Measurements from ENCODE around the gene ENOPH1. TPM values are rescaled to one million over a fixed set of nuclear protein-coding genes. Genes with fewer than 3 reads are reported as not detected.

Gene ENOPH1
- total and polyA plus RNA-seq, 9 of the 15 experiments (the other 6 are each of a cell fraction or from before 2014, with no cell fraction given): 29.8 to 71.4 (median 48.9) TPM

- TF ChIP-seq ZBTB40 (IDR thresholded peaks at IDR 0.05) (no peak), ZBTB40 (CRISPR knock-in tag; IDR thresholded peaks at IDR 0.05) (no peak), PML (IDR thresholded peaks at IDR 0.05; ENCODE audit: low read length) (peak; percentile 6; the same call in 1 of the 2 replicates), MCM7 (IDR thresholded peaks at IDR 0.05) (no peak), ZNF699 (CRISPR knock-in tag; IDR thresholded peaks at IDR 0.05; ENCODE audit: insufficient replicate concordance) (no peak), ZNF436 (CRISPR knock-in tag; IDR thresholded peaks at IDR 0.05) (no peak), RBM34 (IDR thresholded peaks at IDR 0.05; ENCODE audit: borderline replicate concordance, insufficient read depth, low read length) (no peak), ZNF184 (CRISPR knock-in tag; IDR thresholded peaks at IDR 0.05) (no peak), HMG20B (CRISPR knock-in tag; IDR thresholded peaks at IDR 0.05) (no peak), KLF13 (tag; IDR thresholded peaks at IDR 0.05; ENCODE audit: borderline replicate concordance, low read depth) (no peak), ZBTB43 (CRISPR knock-in tag; IDR thresholded peaks at IDR 0.05) (no peak), DACH1 (IDR thresholded peaks at IDR 0.05; ENCODE audit: partially characterized antibody) (no peak), ATF6 (CRISPR knock-in tag; IDR thresholded peaks at IDR 0.05) (no peak), SMARCE1 (IDR thresholded peaks at IDR 0.05) (no peak), TAF9B (IDR thresholded peaks at IDR 0.05; ENCODE audit: partially characterized antibody) (no peak), THRB (CRISPR knock-in tag; conservative IDR thresholded peaks at IDR 0.05) (0 out of 2 replicates have a peak, but pooled peaks have one; percentile 48)
These were observed 630 bp upstream of the ENOPH1 start (continued) for GRCh38 chr4:82429728-82430192.
